ENCODE results near the gene ECSIT.

GRCh38 chr19:11574689-11575088 is 45.8 kb upstream of the ECSIT start:
- TF ChIP-seq CTCF (IDR thresholded peaks at IDR 0.05) (no peak), POLR2A (IDR thresholded peaks at IDR 0.05) (no peak)
